H9 (cell line): ENCODE data around the gene PPM1B. TPM values are rescaled to one million over a fixed set of nuclear protein-coding genes. Genes with fewer than 3 reads are reported as not detected.

ENCODE experiments used
- DNase-seq: peaks from one replicate; pipeline ENCODE4 v3.0.0-alpha.2; 2017
- H2AFZ ChIP-seq: one replicate; pipeline ENCODE4 v1.6.1; 2013; ENCODE audit warnings: mild to moderate bottlenecking, low read length, control low read depth, moderate library complexity
- H2AK5ac ChIP-seq: 2 replicates; pipeline ENCODE4 v1.6.1; 2013; ENCODE audit warnings: low read length, control low read depth, mixed read lengths; ENCODE audit not compliant: insufficient read length
- H2BK120ac ChIP-seq: one replicate; pipeline ENCODE4 v1.6.1; 2013; ENCODE audit warnings: low read depth, mild to moderate bottlenecking, low read length, control low read depth, inconsistent platforms; ENCODE audit not compliant: poor library complexity, severe bottlenecking
- H2BK12ac ChIP-seq: 2 replicates; pipeline ENCODE4 v1.6.1; 2013; ENCODE audit warnings: low read length, control low read depth, mixed read lengths, low read depth; ENCODE audit not compliant: insufficient read length
- H2BK15ac ChIP-seq: 2 replicates; pipeline ENCODE4 v1.6.1; 2013; ENCODE audit warnings: low read depth, low read length, control low read depth
- H2BK20ac ChIP-seq: one replicate; pipeline ENCODE4 v1.6.1; 2013; ENCODE audit warnings: low read depth, mild to moderate bottlenecking, low read length, control low read depth, inconsistent platforms; ENCODE audit not compliant: poor library complexity, severe bottlenecking
- H2BK5ac ChIP-seq: 2 replicates; pipeline ENCODE4 v1.6.1; 2013; ENCODE audit warnings: low read length, control low read depth, mixed read lengths; ENCODE audit not compliant: insufficient read length
- H3K14ac ChIP-seq: 2 replicates; pipeline ENCODE4 v1.6.1; 2013; ENCODE audit warnings: low read length, control low read depth; ENCODE audit not compliant: insufficient read depth
- H3K18ac ChIP-seq: 2 replicates; pipeline ENCODE4 v1.6.1; 2013; ENCODE audit warnings: low read depth, mild to moderate bottlenecking, mixed read lengths, low read length, control low read depth; ENCODE audit not compliant: insufficient read length
- H3K23ac ChIP-seq: 2 replicates; pipeline ENCODE4 v1.6.1; 2013; ENCODE audit warnings: low read length, control low read depth, mixed read lengths, low read depth; ENCODE audit not compliant: insufficient read length
- H3K23me2 ChIP-seq: 2 replicates; pipeline ENCODE4 v1.6.1; 2013; ENCODE audit warnings: low read depth, mild to moderate bottlenecking, mixed read lengths, low read length, control low read depth; ENCODE audit not compliant: insufficient read length, poor library complexity, severe bottlenecking
- H3K27ac ChIP-seq: 2 replicates; pipeline ENCODE4 v1.5.1; 2013; ENCODE audit warnings: low read length, control low read depth, mixed read lengths, low read depth; ENCODE audit not compliant: insufficient read length
- H3K27me3 ChIP-seq: 2 replicates; pipeline ENCODE4 v1.6.1; 2013; ENCODE audit warnings: low read length, control low read depth, inconsistent platforms; ENCODE audit not compliant: insufficient read depth
- H3K4ac ChIP-seq: 2 replicates; pipeline ENCODE4 v1.6.1; 2013; ENCODE audit warnings: low read depth, mild to moderate bottlenecking, control low read depth, inconsistent platforms, low read length, moderate library complexity
- H3K4me1 ChIP-seq: 2 replicates; pipeline ENCODE4 v1.6.1; 2013; ENCODE audit warnings: low read length, control low read depth, inconsistent platforms; ENCODE audit not compliant: insufficient read depth
- H3K4me2 ChIP-seq: 2 replicates; pipeline ENCODE4 v1.6.1; 2013; ENCODE audit warnings: low read length, control low read depth, mixed read lengths; ENCODE audit not compliant: insufficient read length, insufficient read depth
- H3K56ac ChIP-seq: 2 replicates; pipeline ENCODE4 v1.6.1; 2013; ENCODE audit warnings: low read depth, mild to moderate bottlenecking, mixed read lengths, low read length, control low read depth; ENCODE audit not compliant: insufficient read length
- H3K79me1 ChIP-seq: 2 replicates; pipeline ENCODE4 v1.6.1; 2013; ENCODE audit warnings: low read depth, mild to moderate bottlenecking, moderate library complexity, low read length, control low read depth, inconsistent platforms; ENCODE audit not compliant: insufficient read depth, poor library complexity, severe bottlenecking
- H3K79me2 ChIP-seq: 2 replicates; pipeline ENCODE4 v1.6.1; 2013; ENCODE audit warnings: low read length, control low read depth, inconsistent platforms; ENCODE audit not compliant: insufficient read depth
- H3K9ac ChIP-seq: 2 replicates; pipeline ENCODE4 v1.6.1; 2013; ENCODE audit warnings: low read length, control low read depth, mixed read lengths; ENCODE audit not compliant: insufficient read length; ENCODE audit errors: extremely low read depth
- H3K9me3 ChIP-seq: one replicate; pipeline ENCODE4 v1.6.1; 2013; ENCODE audit warnings: low read depth, low read length, inconsistent platforms; ENCODE audit not compliant: control insufficient read depth
- H3T11ph ChIP-seq: one replicate; pipeline ENCODE4 v1.6.1; 2013; ENCODE audit warnings: mild to moderate bottlenecking, low read length, control low read depth, inconsistent platforms
- H4K20me1 ChIP-seq: one replicate; pipeline ENCODE4 v1.6.1; 2013; ENCODE audit not compliant: control insufficient read depth, insufficient read length, insufficient read depth
- H4K5ac ChIP-seq: 2 replicates; pipeline ENCODE4 v1.6.1; 2013; ENCODE audit warnings: low read depth, mild to moderate bottlenecking, mixed read lengths, low read length, control low read depth; ENCODE audit not compliant: insufficient read length
- H4K8ac ChIP-seq: replicated peaks from 2 replicates; pipeline ENCODE4 v1.6.1; 2013; ENCODE audit warnings: low read length, control low read depth, mixed read lengths, low read depth; ENCODE audit not compliant: insufficient read length
- H4K91ac ChIP-seq: 2 replicates; pipeline ENCODE4 v1.6.1; 2013; ENCODE audit warnings: low read depth, mild to moderate bottlenecking, moderate library complexity, mixed read lengths, low read length, control low read depth; ENCODE audit not compliant: insufficient read length
- H3K27ac Mint-ChIP-seq, 3 experiments: 2 replicates in 2 of 3; 3 replicates in 1 of 3; pipeline ENCODE4 v1.8.0; 2020 to 2021; ENCODE audit warnings: mixed read lengths in 3 of 3, mild to moderate bottlenecking in 1 of 3, moderate library complexity in 1 of 3
- H3K27me3 Mint-ChIP-seq: 2 replicates; pipeline ENCODE4 v1.8.0; 2021; ENCODE audit warnings: low read depth, mild to moderate bottlenecking, moderate library complexity, mixed read lengths
- H3K36me3 Mint-ChIP-seq, 3 experiments: 2 replicates in 2 of 3; 3 replicates in 1 of 3; pipeline ENCODE4 v1.8.0; 2020 to 2021; ENCODE audit warnings: low read depth in 3 of 3, mixed read lengths in 3 of 3; ENCODE audit not compliant: insufficient read depth in 1 of 3
- H3K4me1 Mint-ChIP-seq, 2 experiments: 2 replicates each; pipeline ENCODE4 v1.8.0; 2020; ENCODE audit warnings: mixed read lengths in 2 of 2
- H3K4me3 Mint-ChIP-seq, 2 experiments: 2 replicates in 1 of 2; 3 replicates in 1 of 2; pipeline ENCODE4 v1.8.0; 2020 to 2021; ENCODE audit warnings: mild to moderate bottlenecking in 2 of 2, mixed read lengths in 2 of 2, moderate library complexity in 1 of 2
- H3K9me3 Mint-ChIP-seq, 2 experiments: 2 replicates in 1 of 2; 3 replicates in 1 of 2; pipeline ENCODE4 v1.8.0; 2020; ENCODE audit warnings: mild to moderate bottlenecking in 2 of 2, mixed read lengths in 2 of 2, moderate library complexity in 1 of 2
- CTCF ChIP-seq: fragments of 200-600 bp; sonication (generic); conservative IDR thresholded peaks from 3 replicates; pipeline ENCODE4 v1.8.0; 2021; ENCODE audit warnings: antibody characterized with exemption, mild to moderate bottlenecking
- WGBS: extraction: QIAGEN DNeasy Blood & Tissue Kit; methylation state at CpG from one replicate; pipeline ENCODE4 v1.1.7; 2013; ENCODE audit warnings: missing lambda C conversion rate, low lambda C conversion rate, mixed read lengths; ENCODE audit not compliant: insufficient read length; ENCODE audit errors: extremely low coverage; 5-methylcytosine and 5-hydroxymethylcytosine counted together
- total RNA-seq: library from RNA; stranded (reverse); gene quantifications from 2 replicates; pipeline ENCODE4 v1.2.1, GENCODE V29; 2021

PPM1B gene
- total RNA-seq, 1 experiment from 2014 or later, result 156 TPM

DNA sequence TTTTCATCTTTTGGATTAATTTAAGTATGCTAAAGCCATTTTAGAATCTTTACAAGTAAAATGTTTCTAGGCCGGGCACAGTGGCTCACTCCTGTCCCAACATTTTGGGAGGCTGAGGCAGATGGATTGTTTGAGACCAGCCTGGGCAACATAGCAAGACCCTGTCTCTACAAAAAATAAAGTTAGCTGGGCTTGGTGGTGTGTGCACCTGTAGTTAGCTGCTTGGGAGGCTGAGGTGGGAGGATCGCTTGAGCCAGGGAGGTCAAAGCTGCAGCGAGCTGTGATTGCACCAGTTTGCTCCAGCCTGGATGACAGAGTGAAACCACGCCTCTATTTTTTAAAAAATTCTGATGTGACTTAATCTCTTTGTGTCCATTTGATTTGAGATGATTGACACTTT lies 3.9 kb downstream of the PPM1B start:
- no peaks in the 10 kb centered on the region for H3K27me3 Mint-ChIP-seq
- no peaks in the 10 kb centered on the region; the same call in 1 of the 2 replicates for H3K4me1 ChIP-seq
- peaks cover 39 to 46% of the 10 kb centered on the region in 2 experiments for H3K4me1 Mint-ChIP-seq
- peak overlapping the region in 2 of 3 experiments; percentile 65 to 91; a peak in 3 of 7 replicates for H3K27ac Mint-ChIP-seq
- no peak overlapping the region for H4K5ac ChIP-seq
- no peaks in the 10 kb centered on the region for H3K9me3 ChIP-seq
- H2BK20ac ChIP-seq, result no peak overlapping the region
- H3K18ac ChIP-seq, result no peak overlapping the region
- H3K23me2 ChIP-seq, result peaks cover under 1% of the 10 kb centered on the region
- H3K23ac ChIP-seq, result no peak overlapping the region
- no peak for DNase-seq
- H3T11ph ChIP-seq, result no peak overlapping the region
- no peak overlapping the region for H2BK12ac ChIP-seq
- H3K56ac ChIP-seq, result no peak overlapping the region
- no peak overlapping the region for H3K4ac ChIP-seq
- no peak for TF ChIP-seq CTCF
- no peak overlapping the region for H3K27ac ChIP-seq
- H2BK15ac ChIP-seq, result no peak overlapping the region
- no CpG with 5 or more reads among the region's 4 CpGs for WGBS
- no peak overlapping the region for H2BK120ac ChIP-seq
- H4K20me1 ChIP-seq, result no peaks in the 10 kb centered on the region
- H2AFZ ChIP-seq, result no peak overlapping the region
- H3K27me3 ChIP-seq, result no peaks in the 10 kb centered on the region
- no peak overlapping the region for H3K14ac ChIP-seq
- H3K79me1 ChIP-seq, result no peaks in the 10 kb centered on the region
- H4K8ac ChIP-seq, result no peak overlapping the region
- H3K9ac ChIP-seq, result no peak overlapping the region
- H3K4me3 Mint-ChIP-seq, result peak overlapping the region; percentile 30 to 63; a peak in 4 of 5 replicates
- H3K36me3 Mint-ChIP-seq, result peaks cover 31 to 49% (median 46%) of the 10 kb centered on the region in 3 experiments
- H3K79me2 ChIP-seq, result peaks cover 69% of the 10 kb centered on the region
- H3K9me3 Mint-ChIP-seq, result peaks cover 3 to 5% of the 10 kb centered on the region in 2 experiments; a peak in 3 of 5 replicates
- H2BK5ac ChIP-seq, result no peak overlapping the region
- no peak overlapping the region for H2AK5ac ChIP-seq
- H3K4me2 ChIP-seq, result peak overlapping the region; percentile 4
- H4K91ac ChIP-seq, result no peak overlapping the region
